ENCODE data around the gene RWDD2A. TPM values are rescaled to one million over a fixed set of nuclear protein-coding genes. Genes with fewer than 3 reads are reported as not detected.

Gene RWDD2A
- total and polyA plus RNA-seq, 2 of the 8 experiments (the other 6 are each of a cell fraction or from before 2014, with no cell fraction given): 2.1 to 3.6 TPM

- TF ChIP-seq ASH2L (IDR thresholded peaks at IDR 0.05; ENCODE audit: low read length): no peak
Measured at GRCh38 chr6:83218646-83219045, 25.5 kb downstream of the RWDD2A start (continued).

- CTCF ChIA-PET (ENCODE audit: partially characterized antibody): interaction anchor here (0.7 to 11.7 kb wide), 12 partner anchors 10 to 395 kb away, joined by 3 to 310 read pairs (median 3); partner anchors contain the start of genes DOP1A, PRSS35 and UBE3D
- TF ChIP-seq JUN (IDR thresholded peaks at IDR 0.05; ENCODE audit: low read depth, low read length) (no peak), TAF7 (optimal IDR thresholded peaks at IDR 0.05; ENCODE audit: borderline replicate concordance, low read depth, low read length) (no peak), RNF2 (IDR thresholded peaks at IDR 0.05; ENCODE audit: borderline replicate concordance, low read depth, low read length, missing control alignments, poor library complexity, severe bottlenecking) (no peak), YY1 (IDR thresholded peaks at IDR 0.05; ENCODE audit: low read depth, low read length) (no peak), BCL11A (IDR thresholded peaks at IDR 0.05; ENCODE audit: low read depth in 2 of 2, low read length in 2 of 2) (no peak), PHF8 (conservative IDR thresholded peaks at IDR 0.05; ENCODE audit: low read depth, low read length) (no peak), SRF (IDR thresholded peaks at IDR 0.05; ENCODE audit: low read depth, low read length) (no peak), EZH2 (IDR thresholded peaks at IDR 0.05; ENCODE audit: low read depth, low read length, severe bottlenecking) (no peak), RFX5 (IDR thresholded peaks at IDR 0.05; ENCODE audit: borderline replicate concordance, low read depth, low read length) (no peak), FOSL1 (IDR thresholded peaks at IDR 0.05; ENCODE audit: insufficient read depth, low read depth, low read length) (no peak), SUZ12 (IDR thresholded peaks at IDR 0.05; ENCODE audit: low read length) (no peak), RAD21 (IDR thresholded peaks at IDR 0.05 in 1 of 2, conservative IDR thresholded peaks at IDR 0.05 in 1 of 2; ENCODE audit: low read depth in 2 of 2, low read length in 2 of 2) (no peak), ASH2L (IDR thresholded peaks at IDR 0.05; ENCODE audit: low read length) (no peak)
Measured at GRCh38 chr6:83220121-83220520, 27.0 kb downstream of the RWDD2A start.

More at GRCh38 chr6:83220121-83220520, 27.0 kb downstream of the RWDD2A start:
- H4K8ac ChIP-seq (ENCODE audit: extremely low read depth, insufficient read depth, low read length): no peak overlapping the region
- H3K79me2 ChIP-seq (ENCODE audit: control insufficient read depth in 1 of 2, insufficient read depth in 2 of 2, low read length in 2 of 2): no peaks in the 10 kb centered on the region
- no peak overlapping the region for H2AK5ac ChIP-seq (ENCODE audit: low read depth, low read length)
- H4K20me1 ChIP-seq (replicated peaks in 1 of 2; ENCODE audit: control insufficient read depth in 1 of 2, insufficient read depth in 2 of 2, low read length in 2 of 2): no peaks in the 10 kb centered on the region
- H3K4me3 ChIP-seq (ENCODE audit: extremely low read depth in 1 of 4, insufficient read depth in 2 of 4, low read depth in 3 of 4, low read length in 4 of 4): no peak overlapping the region
- no peak overlapping the region for H2AFZ ChIP-seq (ENCODE audit: low read length)
- no peak overlapping the region for H3K14ac ChIP-seq (ENCODE audit: insufficient read length)
- no peak overlapping the region for H3K23ac ChIP-seq (ENCODE audit: insufficient read length)
- no peak overlapping the region for H3K27ac ChIP-seq (ENCODE audit: low read depth, low read length)
- no peaks in the 10 kb centered on the region for H3K9me3 ChIP-seq (ENCODE audit: insufficient read depth in 2 of 2, low read depth in 1 of 2, low read length in 1 of 2)
- H3K56ac ChIP-seq (replicated peaks; ENCODE audit: insufficient read length, low read depth, low read length): no peak overlapping the region
- no peaks in the 10 kb centered on the region for H3K23me2 ChIP-seq (ENCODE audit: low read depth, low read length)
- no peak for DNase-seq (ENCODE audit: low read depth in 1 of 2, low spot score in 2 of 2)
- no peaks in the 10 kb centered on the region for H3K4me1 ChIP-seq (replicated peaks in 1 of 4; ENCODE audit: control insufficient read depth in 3 of 4, insufficient read depth in 4 of 4, low read length in 3 of 4)
- POLR2A ChIA-PET (ENCODE audit: partially characterized antibody): no interaction called here
- H3K79me1 ChIP-seq (ENCODE audit: low read depth, low read length): no peaks in the 10 kb centered on the region
- H4K5ac ChIP-seq (ENCODE audit: insufficient read length, low read depth, low read length): no peak overlapping the region
- H2BK5ac ChIP-seq (ENCODE audit: low read depth, low read length): no peak overlapping the region
- H4K91ac ChIP-seq (replicated peaks; ENCODE audit: insufficient read length, low read length): no peak overlapping the region
- no peak overlapping the region for H3K4me2 ChIP-seq (ENCODE audit: insufficient read depth in 1 of 2, low read depth in 2 of 2, low read length in 2 of 2)
- no peak for FAIRE-seq
- no peak overlapping the region for H2BK15ac ChIP-seq (ENCODE audit: low read length)
- H2BK120ac ChIP-seq (replicated peaks; ENCODE audit: low read depth, low read length): no peak overlapping the region
- H3K4ac ChIP-seq (replicated peaks; ENCODE audit: insufficient read length, low read depth, low read length): no peak overlapping the region
- no peak overlapping the region for H2BK20ac ChIP-seq (ENCODE audit: low read length)
- no peak overlapping the region for H3K9ac ChIP-seq (replicated peaks in 1 of 4; ENCODE audit: extremely low read depth in 1 of 4, low read depth in 3 of 4, low read length in 3 of 4)
- no peak overlapping the region for H2BK12ac ChIP-seq (ENCODE audit: low read depth, low read length)
- no peaks in the 10 kb centered on the region for H3K27me3 ChIP-seq (replicated peaks in 1 of 4; ENCODE audit: control insufficient read depth in 3 of 4, extremely low read depth in 1 of 4, insufficient read depth in 3 of 4, low read length in 3 of 4)
- H3K18ac ChIP-seq (ENCODE audit: extremely low read depth, low read length): no peak overlapping the region
- H3K36me3 ChIP-seq (ENCODE audit: control insufficient read depth in 2 of 4, insufficient read depth in 4 of 4, low read length in 3 of 4): no peaks in the 10 kb centered on the region

Measured in H1 (cell line).